Dendritic cell treated with granulocyte-macrophage colony-stimulating factor and Interleukin-4, amounts not matched to agents 40 ng/mL and 50 ng/mL, for 4 days (primary cell): ENCODE data around the gene TCF12.

Source experiments
- H3K27ac Mint-ChIP-seq: one replicate; pipeline ENCODE4 v1.8.0; 2022; ENCODE audit warnings: mild to moderate bottlenecking, mixed read lengths
- H3K27me3 Mint-ChIP-seq: one replicate; pipeline ENCODE4 v1.8.0; 2022; ENCODE audit warnings: mild to moderate bottlenecking, mixed read lengths
- H3K36me3 Mint-ChIP-seq: one replicate; pipeline ENCODE4 v1.8.0; 2022; ENCODE audit warnings: low read depth, mixed read lengths
- H3K4me1 Mint-ChIP-seq: one replicate; pipeline ENCODE4 v1.8.0; 2022; ENCODE audit warnings: low read depth, mixed read lengths
- H3K4me3 Mint-ChIP-seq: one replicate; pipeline ENCODE4 v1.8.0; 2022; ENCODE audit warnings: mild to moderate bottlenecking, moderate library complexity, mixed read lengths
- H3K9me3 Mint-ChIP-seq: one replicate; pipeline ENCODE4 v1.8.0; 2022; ENCODE audit warnings: mixed read lengths
- intact Hi-C: fragments of 100-400 bp; cut with micrococcal nuclease; formaldehyde crosslinking; loops from one replicate; pipeline ENCODE4 v1.15.0; 2022

The TCF12 gene

GRCh38 chr15:57259568-57260040, 341.2 kb downstream of the TCF12 start:
- peaks cover 5% of the 10 kb centered on the region for H3K4me1 Mint-ChIP-seq
- peaks cover 50% of the 10 kb centered on the region for H3K36me3 Mint-ChIP-seq
- no peaks in the 10 kb centered on the region for H3K9me3 Mint-ChIP-seq
- no peak overlapping the region for H3K4me3 Mint-ChIP-seq
- no peaks in the 10 kb centered on the region for H3K27me3 Mint-ChIP-seq
- no peak overlapping the region for H3K27ac Mint-ChIP-seq
- intact Hi-C loops, result no loop called here

- intact Hi-C loops, result no loop called here
- no peak overlapping the region for H3K27ac Mint-ChIP-seq
- H3K4me1 Mint-ChIP-seq, result peaks cover 5% of the 10 kb centered on the region
- peaks cover 38% of the 10 kb centered on the region for H3K36me3 Mint-ChIP-seq
- no peaks in the 10 kb centered on the region for H3K27me3 Mint-ChIP-seq
- H3K4me3 Mint-ChIP-seq, result no peak overlapping the region
- H3K9me3 Mint-ChIP-seq, result no peaks in the 10 kb centered on the region
Measured at GRCh38 chr15:57263520-57263919, 345.1 kb downstream of the TCF12 start.

GRCh38 chr15:57272771-57273357, 354.4 kb downstream of the TCF12 start:
- H3K36me3 Mint-ChIP-seq, result peaks cover 92% of the 10 kb centered on the region

GRCh38 chr15:57273402-57273801, 355.0 kb downstream of the TCF12 start:
- H3K4me3 Mint-ChIP-seq, result no peak overlapping the region
- H3K27ac Mint-ChIP-seq, result peak overlapping the region; percentile 50
- H3K9me3 Mint-ChIP-seq, result no peaks in the 10 kb centered on the region
- H3K4me1 Mint-ChIP-seq, result peaks cover 12% of the 10 kb centered on the region
- H3K27me3 Mint-ChIP-seq, result no peaks in the 10 kb centered on the region
- intact Hi-C loops, result no loop called here
- H3K36me3 Mint-ChIP-seq, result peaks cover 92% of the 10 kb centered on the region

More at GRCh38 chr15:57272771-57273357, 354.4 kb downstream of the TCF12 start:
- H3K27ac Mint-ChIP-seq, result peak overlapping the region; percentile 50
- intact Hi-C loops, result no loop called here
- no peaks in the 10 kb centered on the region for H3K9me3 Mint-ChIP-seq
- H3K27me3 Mint-ChIP-seq, result no peaks in the 10 kb centered on the region
- H3K4me1 Mint-ChIP-seq, result peaks cover 12% of the 10 kb centered on the region
- no peak overlapping the region for H3K4me3 Mint-ChIP-seq

- no peak overlapping the region for H3K4me3 Mint-ChIP-seq
- H3K9me3 Mint-ChIP-seq, result no peaks in the 10 kb centered on the region
- peaks cover 24% of the 10 kb centered on the region for H3K4me1 Mint-ChIP-seq
- intact Hi-C loops, result no loop called here
- no peak overlapping the region for H3K27ac Mint-ChIP-seq
- peaks cover 84% of the 10 kb centered on the region for H3K36me3 Mint-ChIP-seq
- no peaks in the 10 kb centered on the region for H3K27me3 Mint-ChIP-seq
Measured at GRCh38 chr15:57278439-57278838, 360.0 kb downstream of the TCF12 start.

- no peaks in the 10 kb centered on the region for H3K9me3 Mint-ChIP-seq
- intact Hi-C loops, result no loop called here
Measured at GRCh38 chr15:57280464-57280863, 362.0 kb downstream of the TCF12 start.

GRCh38 chr15:57281321-57281720, 362.9 kb downstream of the TCF12 start:
- intact Hi-C loops, result no loop called here
- Mint-ChIP-seq H3K4me1 (peaks cover 35% of the 10 kb centered on the region), H3K36me3 (peaks cover 83% of the 10 kb centered on the region), H3K27me3 (no peaks in the 10 kb centered on the region), H3K9me3 (no peaks in the 10 kb centered on the region), H3K27ac (no peak overlapping the region), H3K4me3 (no peak overlapping the region)

More at GRCh38 chr15:57280464-57280863, 362.0 kb downstream of the TCF12 start:
- H3K4me1 Mint-ChIP-seq, result peaks cover 35% of the 10 kb centered on the region
- H3K27me3 Mint-ChIP-seq, result no peaks in the 10 kb centered on the region
- H3K27ac Mint-ChIP-seq, result no peak overlapping the region
- no peak overlapping the region for H3K4me3 Mint-ChIP-seq
- H3K36me3 Mint-ChIP-seq, result peaks cover 83% of the 10 kb centered on the region

- Mint-ChIP-seq H3K27ac (peak overlapping the region; percentile 58), H3K4me1 (peaks cover 35% of the 10 kb centered on the region), H3K36me3 (peaks cover 88% of the 10 kb centered on the region)
Measured at GRCh38 chr15:57282686-57283085, 364.2 kb downstream of the TCF12 start.

GRCh38 chr15:57283774-57284503, 365.5 kb downstream of the TCF12 start:
- H3K4me3 Mint-ChIP-seq, result no peak overlapping the region
- peaks cover 81% of the 10 kb centered on the region for H3K36me3 Mint-ChIP-seq
- peak overlapping the region; percentile 69 for H3K27ac Mint-ChIP-seq
- H3K4me1 Mint-ChIP-seq, result peaks cover 31% of the 10 kb centered on the region
- no peaks in the 10 kb centered on the region for H3K27me3 Mint-ChIP-seq
- intact Hi-C loops, result no loop called here
- no peaks in the 10 kb centered on the region for H3K9me3 Mint-ChIP-seq

More at GRCh38 chr15:57282686-57283085, 364.2 kb downstream of the TCF12 start:
- H3K4me3 Mint-ChIP-seq, result no peak overlapping the region
- no peaks in the 10 kb centered on the region for H3K9me3 Mint-ChIP-seq
- no peaks in the 10 kb centered on the region for H3K27me3 Mint-ChIP-seq
- intact Hi-C loops, result no loop called here

GRCh38 chr15:57284535-57284934, 366.1 kb downstream of the TCF12 start:
- Mint-ChIP-seq H3K9me3 (no peaks in the 10 kb centered on the region), H3K4me1 (peaks cover 35% of the 10 kb centered on the region), H3K27ac (peak overlapping the region; percentile 69), H3K4me3 (no peak overlapping the region), H3K27me3 (no peaks in the 10 kb centered on the region), H3K36me3 (peaks cover 81% of the 10 kb centered on the region)
- intact Hi-C loops, result no loop called here

GRCh38 chr15:57285386-57285785, 366.9 kb downstream of the TCF12 start:
- Mint-ChIP-seq H3K9me3 (no peaks in the 10 kb centered on the region), H3K4me3 (no peak overlapping the region), H3K27me3 (no peaks in the 10 kb centered on the region), H3K27ac (no peak overlapping the region), H3K4me1 (peaks cover 42% of the 10 kb centered on the region), H3K36me3 (peaks cover 82% of the 10 kb centered on the region)
- intact Hi-C loops, result no loop called here

GRCh38 chr15:57286446-57287122, 368.1 kb downstream of the TCF12 start:
- H3K27ac Mint-ChIP-seq, result no peak overlapping the region
- no peaks in the 10 kb centered on the region for H3K27me3 Mint-ChIP-seq
- peaks cover 45% of the 10 kb centered on the region for H3K4me1 Mint-ChIP-seq
- no peak overlapping the region for H3K4me3 Mint-ChIP-seq
- intact Hi-C loops, result no loop called here
- H3K9me3 Mint-ChIP-seq, result no peaks in the 10 kb centered on the region
- peaks cover 86% of the 10 kb centered on the region for H3K36me3 Mint-ChIP-seq

GRCh38 chr15:57287123-57287521, 368.7 kb downstream of the TCF12 start:
- peaks cover 86% of the 10 kb centered on the region for H3K36me3 Mint-ChIP-seq
- H3K4me3 Mint-ChIP-seq, result no peak overlapping the region
- intact Hi-C loops, result no loop called here
- H3K9me3 Mint-ChIP-seq, result no peaks in the 10 kb centered on the region
- H3K27ac Mint-ChIP-seq, result no peak overlapping the region
- no peaks in the 10 kb centered on the region for H3K27me3 Mint-ChIP-seq
- peaks cover 42% of the 10 kb centered on the region for H3K4me1 Mint-ChIP-seq

- H3K4me1 Mint-ChIP-seq, result peaks cover 23% of the 10 kb centered on the region
- no peak overlapping the region for H3K4me3 Mint-ChIP-seq
- no peaks in the 10 kb centered on the region for H3K27me3 Mint-ChIP-seq
- peak overlapping the region; percentile 50 for H3K27ac Mint-ChIP-seq
- no peaks in the 10 kb centered on the region for H3K9me3 Mint-ChIP-seq
- intact Hi-C loops, result no loop called here
- peaks cover 73% of the 10 kb centered on the region for H3K36me3 Mint-ChIP-seq
Measured at GRCh38 chr15:57288926-57289580, 370.6 kb downstream of the TCF12 start.
